Right kidney (tissue), 1 donor: ENCODE data around the gene MYOZ1.
A peak's percentile ranks its signal among the peaks of the same experiment; 100 is the strongest.

ENCODE experiments used
- DNase-seq: peaks from one replicate; pipeline ENCODE4 v3.0.0-alpha.2; 2016

MYOZ1 gene

DNA sequence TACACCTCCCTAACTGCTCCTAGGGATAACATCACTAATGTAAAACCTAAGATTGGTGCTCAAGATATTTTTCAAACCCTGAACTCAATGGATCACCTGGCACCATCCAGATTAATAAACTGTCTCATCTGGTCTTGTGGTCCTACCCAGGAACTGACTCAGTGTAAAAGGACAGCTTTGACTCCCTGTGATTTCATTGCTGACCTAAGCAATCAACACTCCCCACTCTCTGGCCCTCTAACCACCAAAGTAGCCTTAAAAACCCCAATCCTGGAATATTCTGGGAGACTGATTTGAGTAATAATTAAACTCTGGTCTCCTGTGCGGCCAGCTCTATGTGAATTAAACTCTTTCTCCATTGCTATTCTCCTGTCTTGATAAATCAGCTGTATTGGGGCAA is 43.9 kb downstream of the MYOZ1 start:
- DNase-seq, result no peak

DNA sequence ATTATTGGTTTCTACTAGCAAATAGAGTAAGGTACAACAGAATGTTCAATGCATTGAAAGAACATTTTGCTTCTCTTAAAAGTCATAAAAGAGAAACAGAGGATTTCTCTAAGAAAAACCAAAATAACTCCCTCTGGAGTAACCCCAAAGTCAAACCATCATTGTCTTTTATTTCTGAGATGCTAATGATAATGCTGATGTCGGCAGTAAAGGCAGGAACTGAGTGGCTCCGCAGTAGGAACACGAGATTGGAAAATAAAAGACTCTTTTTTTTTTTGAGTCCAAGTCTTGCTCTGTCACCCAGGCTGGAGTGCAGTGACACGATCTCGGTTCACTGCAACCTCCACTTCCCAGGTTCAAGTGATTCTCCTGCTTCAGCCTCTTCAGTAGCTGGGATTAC is 47.5 kb downstream of the MYOZ1 start:
- DNase-seq, result no peak

DNA sequence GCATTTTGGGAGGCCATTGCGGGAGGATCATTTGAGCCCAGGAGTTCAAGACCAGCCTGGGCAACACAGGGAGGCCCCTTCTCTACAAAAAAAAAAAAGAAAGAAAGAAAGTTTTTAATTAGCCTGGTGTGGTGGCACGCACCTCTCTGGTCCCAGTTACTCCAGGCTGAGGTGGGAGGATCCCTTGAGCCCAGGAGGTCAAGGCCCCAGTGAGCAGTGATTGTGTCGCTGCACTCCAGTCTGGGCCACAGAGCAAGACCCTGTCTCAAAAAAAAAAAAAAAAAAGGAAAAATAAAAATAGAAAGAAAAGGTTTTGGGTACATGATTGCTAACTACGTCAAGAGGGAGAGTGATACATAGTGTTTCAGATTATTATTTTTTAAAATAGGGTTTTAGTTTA is 48.2 kb downstream of the MYOZ1 start:
- DNase-seq, result no peak

DNA sequence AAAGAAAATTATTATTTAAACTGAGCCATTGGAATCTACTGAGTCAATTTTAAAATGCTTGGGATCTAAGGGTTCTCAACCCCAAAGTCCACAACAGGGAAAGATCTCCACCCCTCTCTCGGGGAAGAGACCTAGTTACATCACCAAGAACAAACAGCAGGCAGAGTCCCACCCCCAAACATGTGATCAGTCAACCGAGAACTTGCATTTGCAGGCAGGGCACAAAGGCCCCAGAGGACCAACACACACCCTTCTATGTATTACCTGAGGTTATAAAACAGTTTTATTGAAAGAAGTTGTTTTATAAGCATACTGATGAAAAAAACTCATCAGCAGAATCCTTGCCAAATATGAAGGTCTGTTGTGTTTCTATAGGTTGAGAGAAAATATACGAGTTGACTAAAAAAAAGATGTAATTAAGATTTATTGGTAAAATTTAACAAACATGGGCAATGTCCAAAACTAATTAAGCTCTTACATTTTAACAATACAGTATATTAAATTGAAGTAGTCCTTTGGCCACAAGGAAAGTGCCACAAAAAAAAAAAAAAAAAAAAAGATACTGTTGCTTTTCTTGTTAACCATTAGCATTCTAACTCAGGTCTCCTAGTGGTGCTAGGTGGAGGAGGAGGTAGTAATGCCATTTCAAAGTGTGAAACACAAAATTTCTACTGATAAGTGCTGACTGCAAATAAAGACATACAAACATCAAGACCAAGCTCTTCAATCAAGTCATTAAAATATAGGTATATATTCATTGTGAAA is 49.2 kb downstream of the MYOZ1 start:
- peak; percentile 60 for DNase-seq

DNA sequence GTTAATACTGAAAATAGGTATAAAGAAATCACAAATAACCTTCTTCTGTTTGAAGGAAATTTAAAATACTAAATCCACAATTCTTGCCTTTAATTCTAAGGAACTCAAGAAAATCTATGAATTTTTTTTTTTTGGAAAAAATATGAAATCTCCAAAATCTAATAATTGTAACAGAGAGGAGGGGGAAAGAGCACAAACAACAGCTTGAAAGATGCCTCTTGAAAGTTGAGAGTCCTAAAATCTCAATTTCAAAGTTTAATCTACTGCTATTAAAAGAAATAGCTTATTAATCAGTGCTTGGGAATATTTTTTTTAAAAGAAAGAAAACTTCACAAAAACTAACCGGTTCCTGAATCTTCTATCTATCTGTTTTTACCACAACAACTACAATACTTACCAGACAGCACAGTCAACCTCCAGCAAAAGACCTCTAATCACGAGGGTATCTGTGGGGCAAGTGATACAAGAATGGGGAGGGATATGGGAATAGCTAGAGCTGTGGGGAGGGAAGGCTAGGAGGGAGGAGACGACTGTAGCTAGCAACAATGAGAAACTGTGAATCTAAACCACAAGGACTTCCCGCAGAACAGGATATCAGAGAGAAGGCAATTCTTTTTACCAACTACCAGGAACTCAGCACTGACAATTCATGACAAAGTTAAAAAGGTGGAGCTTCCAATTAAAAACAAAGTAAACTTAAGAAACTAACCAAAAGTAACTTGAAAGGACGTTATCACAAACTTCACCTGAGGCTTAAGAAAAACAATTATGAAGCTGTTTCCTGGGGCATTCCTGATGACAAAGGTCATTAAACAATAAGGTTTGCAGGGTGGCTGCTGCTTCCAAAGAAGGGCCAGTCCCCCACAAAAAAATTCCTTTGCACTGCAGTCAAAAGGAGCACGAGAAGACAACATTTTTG is 50.1 kb downstream of the MYOZ1 start, which contains the start of gene USP54:
TSS of gene USP54 (minus strand) at position 462 of the 919 bp plus-strand sequence. CDS start 15,684 bp downstream, outside the sequence.
- peak; percentile 46 for DNase-seq

DNA sequence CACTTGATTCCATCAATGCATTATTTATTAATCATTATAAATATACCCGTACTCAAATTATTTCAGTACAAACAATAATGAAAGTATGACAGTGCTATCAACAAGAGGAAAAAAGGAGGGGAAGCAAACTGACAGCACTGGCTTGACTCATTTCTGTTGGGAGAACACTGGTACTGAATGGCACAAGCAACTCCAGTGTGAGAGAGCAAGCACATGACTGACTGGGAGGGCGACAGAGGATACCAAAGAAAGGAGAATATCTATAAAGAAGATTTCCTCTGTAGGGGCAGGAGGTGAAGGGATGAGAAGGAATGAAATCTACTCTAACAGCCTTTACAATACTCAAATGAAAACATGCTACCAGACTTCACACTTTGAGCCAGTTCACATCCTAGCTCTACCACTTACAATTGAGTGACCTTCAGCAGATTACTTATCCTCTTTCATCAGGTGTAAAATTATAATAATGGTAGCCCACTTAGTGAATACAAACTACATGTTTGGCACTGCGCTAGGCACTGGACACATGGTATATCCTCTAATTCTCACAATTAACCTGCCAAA is 51.6 kb downstream of the MYOZ1 start:
- no peak for DNase-seq

DNA sequence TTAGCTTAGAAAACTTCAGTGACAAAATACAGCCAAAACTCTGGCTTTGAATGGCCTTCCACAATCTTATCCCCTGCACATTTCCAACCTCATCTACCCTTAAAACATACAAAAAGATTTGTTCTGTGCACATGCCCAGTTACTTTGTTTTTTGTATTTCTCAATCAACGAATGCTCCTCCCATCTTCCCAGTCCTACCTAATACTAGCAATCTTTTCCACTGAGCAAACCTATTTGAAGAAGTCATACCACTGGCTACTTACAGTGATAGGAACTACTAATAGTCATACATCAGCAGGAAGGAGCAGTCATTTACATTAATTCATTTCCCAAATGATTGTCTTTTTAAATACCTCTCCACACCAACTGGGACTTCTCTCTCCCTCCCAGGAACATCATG is 52.6 kb downstream of the MYOZ1 start:
- DNase-seq, result no peak

DNA sequence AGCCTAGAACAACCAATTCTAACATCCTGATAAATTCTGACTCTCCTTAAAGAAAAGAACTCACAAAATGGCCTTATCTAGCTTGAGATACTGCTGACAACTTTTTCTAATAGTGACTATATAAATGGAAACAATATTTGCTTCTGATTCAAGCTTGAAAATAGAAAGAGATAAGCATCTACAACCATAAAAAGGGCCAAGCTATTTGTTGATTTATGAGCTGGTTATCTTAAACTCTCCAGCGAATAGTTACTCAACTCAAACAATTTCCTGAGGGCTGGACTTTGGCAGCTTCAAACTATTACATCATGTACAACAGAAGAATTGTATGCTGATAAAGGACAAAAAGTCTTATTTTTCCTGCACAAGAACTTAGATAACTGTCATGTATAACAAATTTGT is 54.7 kb downstream of the MYOZ1 start:
- DNase-seq, result peak; percentile 16

DNA sequence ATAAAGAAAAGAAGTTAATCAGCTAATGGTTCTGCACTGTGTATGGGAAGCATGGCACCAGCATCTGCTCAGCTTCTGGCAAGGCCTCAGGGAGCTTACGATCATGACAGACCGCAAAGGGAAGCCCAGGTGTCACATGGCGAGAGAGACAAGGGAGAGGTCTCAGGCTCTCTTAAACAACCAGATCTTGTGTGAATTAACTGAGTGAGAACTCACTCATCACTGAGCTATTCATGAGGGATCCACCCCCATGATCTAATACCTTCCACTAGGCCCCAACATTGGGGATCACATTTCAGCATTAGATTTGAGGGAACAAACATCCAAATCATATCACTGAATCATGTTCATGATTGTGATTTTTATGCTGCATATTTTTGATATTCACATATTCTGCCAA is 55.9 kb downstream of the MYOZ1 start:
- DNase-seq, result no peak

DNA sequence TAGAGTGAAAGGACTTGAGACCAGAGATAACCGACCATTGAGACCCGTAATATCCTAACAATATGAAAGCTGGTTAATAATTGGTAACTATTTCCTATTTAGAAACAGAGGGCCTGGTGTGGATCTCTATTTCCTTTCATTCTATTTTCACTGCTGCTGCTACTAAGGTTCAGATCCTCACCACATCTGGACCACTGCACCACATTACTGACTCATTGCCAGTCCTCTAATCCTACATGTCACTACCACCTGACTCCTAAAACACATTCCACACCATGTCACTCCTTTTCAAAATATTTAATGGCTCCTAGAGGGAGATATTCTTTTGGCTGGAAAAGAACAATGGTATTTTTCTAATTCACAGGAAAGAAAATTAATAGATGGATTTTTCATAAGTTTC is 56.5 kb downstream of the MYOZ1 start:
- DNase-seq, result no peak

DNA sequence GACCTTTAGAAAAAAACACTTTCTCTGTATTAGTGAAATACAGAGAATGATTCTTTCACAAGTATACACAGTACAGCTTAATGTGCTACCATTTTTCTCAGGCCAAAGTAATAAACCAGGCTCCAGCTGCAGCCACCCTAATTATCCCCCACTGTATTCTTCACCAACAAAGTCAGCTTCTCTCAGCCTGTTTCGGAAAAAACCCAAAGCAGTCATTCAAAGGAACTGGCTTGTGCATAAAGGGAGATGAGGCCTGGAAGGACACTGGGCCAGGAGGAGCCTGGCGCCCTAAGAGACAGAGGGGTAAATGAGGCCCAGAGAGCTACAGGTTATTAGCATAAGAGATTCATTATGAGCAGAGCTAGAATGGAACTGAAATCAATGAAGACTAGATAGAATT is 59.4 kb downstream of the MYOZ1 start:
- DNase-seq, result no peak
